HepG2 (cell line): Measurements from ENCODE around the gene TMEM116. TPM values are rescaled to one million over a fixed set of nuclear protein-coding genes. Genes with fewer than 3 reads are reported as not detected.

ENCODE experiments used
- DNMT1 ChIP-seq: sonication (generic); formaldehyde crosslinking; IDR thresholded peaks from 2 replicates; pipeline ENCODE4 v1.5.1; 2020; ENCODE audit warnings: mild to moderate bottlenecking, missing genetic modification reagents
- ETV6 ChIP-seq: sonication (generic); formaldehyde crosslinking; conservative IDR thresholded peaks from 2 replicates; pipeline ENCODE4 v1.4.0; 2020; ENCODE audit warnings: missing genetic modification reagents
- EZH2 ChIP-seq: conservative IDR thresholded peaks from 2 replicates; pipeline ENCODE4 v1.6.1; 2012; ENCODE audit warnings: mild to moderate bottlenecking, low read depth, low read length, moderate library complexity
- HMGA1 ChIP-seq: sonication (generic); formaldehyde crosslinking; conservative IDR thresholded peaks from 2 replicates; pipeline ENCODE4 v1.4.0; 2020; ENCODE audit warnings: missing genetic modification reagents
- ISX ChIP-seq: sonication (generic); formaldehyde crosslinking; conservative IDR thresholded peaks from 2 replicates; pipeline ENCODE4 v1.5.0; 2020; ENCODE audit warnings: missing genetic modification reagents
- MATR3 ChIP-seq: sonication (generic); formaldehyde crosslinking; IDR thresholded peaks from 2 replicates; pipeline ENCODE4 v1.4.0; 2020; ENCODE audit warnings: missing genetic modification reagents
- MYC ChIP-seq: sonication (generic); formaldehyde crosslinking; IDR thresholded peaks from 2 replicates; pipeline ENCODE4 v1.9.0; 2021; ENCODE audit warnings: missing genetic modification reagents, borderline replicate concordance
- PAX8 ChIP-seq: sonication (generic); formaldehyde crosslinking; IDR thresholded peaks from 2 replicates; pipeline ENCODE4 v1.8.0; 2022; ENCODE audit warnings: mild to moderate bottlenecking, missing genetic modification reagents, borderline replicate concordance
- PHF20 ChIP-seq: sonication (generic); formaldehyde crosslinking; IDR thresholded peaks from 2 replicates; pipeline ENCODE4 v1.5.0; 2020; ENCODE audit warnings: mild to moderate bottlenecking, missing genetic modification reagents
- REPIN1 ChIP-seq: sonication (generic); formaldehyde crosslinking; IDR thresholded peaks from 2 replicates; pipeline ENCODE4 v1.8.0; 2022; ENCODE audit warnings: missing genetic modification reagents, low read depth, mild to moderate bottlenecking, borderline replicate concordance
- YY1 ChIP-seq: IDR thresholded peaks from 2 replicates; pipeline ENCODE4 v1.6.1; 2011; ENCODE audit warnings: low read length, low read depth, moderate library complexity, mild to moderate bottlenecking; ENCODE audit not compliant: insufficient read depth, insufficient replicate concordance
- ZNF7 ChIP-seq: IDR thresholded peaks from 2 replicates; pipeline ENCODE4 v1.6.1; 2016; ENCODE audit warnings: missing biosample characterization, missing genetic modification reagents
- ZNF839 ChIP-seq: sonication (generic); formaldehyde crosslinking; IDR thresholded peaks from 2 replicates; pipeline ENCODE4 v1.4.0; 2020; ENCODE audit warnings: missing genetic modification reagents, mild to moderate bottlenecking, borderline replicate concordance
- polyA plus RNA-seq, 8 experiments: library from polyadenylated mRNA; depleted of rRNA in 3 of 8; stranded (reverse) in 7 of 8; unstranded in 1 of 8; fragments of >200 nt; fragmentation: Illumina TruSeq in 4 of 8; extraction: Trizol in 4 of 8; gene quantifications; 2 replicates each; pipeline versions ENCODE4 v1.2.1 to v1.2.3, GENCODE V29; 2011 to 2016; ENCODE audit warnings: low read depth in 4 of 8, missing spikeins in 1 of 8, mixed read lengths in 1 of 8; ENCODE audit not compliant: insufficient read depth in 1 of 8
- total RNA-seq, 5 experiments: library from RNA; depleted of rRNA; stranded (reverse); fragments of >200 nt; fragmentation: Illumina TruSeq; extraction: Trizol; gene quantifications; 2 replicates each; pipeline ENCODE4 v1.2.3, GENCODE V29; 2016; ENCODE audit warnings: low read depth in 1 of 5
- TF ChIP-seq, protein P1 (sequence below): sonication (generic); formaldehyde crosslinking; IDR thresholded peaks from 2 replicates; pipeline ENCODE4 v1.5.0; 2020; ENCODE audit warnings: missing genetic modification reagents, mild to moderate bottlenecking, borderline replicate concordance
- TF ChIP-seq, protein P2 (sequence below): sonication (generic); formaldehyde crosslinking; IDR thresholded peaks from 2 replicates; pipeline ENCODE4 v1.4.0; 2020; ENCODE audit warnings: mild to moderate bottlenecking, missing genetic modification reagents
- TF ChIP-seq, protein P3 (sequence below): sonication (generic); formaldehyde crosslinking; IDR thresholded peaks from 2 replicates; pipeline ENCODE4 v1.8.1; 2022; ENCODE audit warnings: low read depth, mild to moderate bottlenecking, missing genetic modification reagents
- TF ChIP-seq, protein P4 (sequence below): sonication (generic); formaldehyde crosslinking; IDR thresholded peaks from 2 replicates; pipeline ENCODE4 v1.4.0; 2020; ENCODE audit warnings: missing genetic modification reagents
- TF ChIP-seq, protein P5 (sequence below): sonication (generic); formaldehyde crosslinking; IDR thresholded peaks from 2 replicates; pipeline ENCODE4 v1.8.0; 2022; ENCODE audit warnings: missing genetic modification reagents, mild to moderate bottlenecking, inconsistent platforms, borderline replicate concordance

The TMEM116 gene
- total and polyA plus RNA-seq, 2 of the 13 experiments (the other 11 are each of a cell fraction or from before 2014, with no cell fraction given) = 14.0 to 17.8 TPM

DNA sequence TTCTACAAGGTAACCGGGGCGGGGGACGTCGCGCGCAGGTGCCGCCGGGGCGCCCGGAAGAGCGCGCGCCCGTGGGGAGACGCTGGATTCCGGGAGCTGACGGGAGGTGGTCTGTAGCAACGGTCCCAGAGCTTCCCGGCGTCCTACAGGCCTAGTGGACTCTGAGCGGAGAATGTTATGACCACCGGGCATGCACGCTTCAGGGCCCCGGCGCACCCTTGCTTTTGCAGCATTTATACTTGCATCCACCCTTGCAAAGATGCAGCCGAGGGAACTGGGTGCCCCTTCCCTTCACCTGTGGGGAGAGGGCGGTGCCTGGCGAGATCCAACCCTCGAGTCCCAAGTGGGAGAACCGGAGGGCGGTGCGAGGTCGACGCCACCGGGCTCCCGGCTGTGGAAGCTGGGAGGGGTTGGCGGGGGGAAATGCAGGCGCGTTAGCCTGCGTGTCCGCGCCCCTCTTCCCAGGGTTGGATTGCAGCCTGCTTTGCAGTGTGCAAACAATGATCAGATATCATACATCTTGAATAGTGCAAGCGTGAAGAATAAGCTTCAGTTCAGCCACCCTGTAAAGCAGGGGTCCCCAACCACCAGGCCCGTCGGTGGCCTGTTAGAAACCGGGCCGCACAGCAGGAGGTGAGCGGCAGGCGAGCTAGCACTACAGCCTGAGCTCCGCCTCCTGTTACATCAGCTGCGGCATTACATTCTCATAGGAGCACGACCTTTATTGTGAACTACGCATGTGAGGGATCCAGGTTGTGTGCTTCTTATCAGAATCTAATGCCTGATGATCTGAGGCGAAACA is 837 bp upstream of the TMEM116 start (continued):
- no peak for TF ChIP-seq HMGA1 (CRISPR knock-in tag)
- TF ChIP-seq, protein P1, sequence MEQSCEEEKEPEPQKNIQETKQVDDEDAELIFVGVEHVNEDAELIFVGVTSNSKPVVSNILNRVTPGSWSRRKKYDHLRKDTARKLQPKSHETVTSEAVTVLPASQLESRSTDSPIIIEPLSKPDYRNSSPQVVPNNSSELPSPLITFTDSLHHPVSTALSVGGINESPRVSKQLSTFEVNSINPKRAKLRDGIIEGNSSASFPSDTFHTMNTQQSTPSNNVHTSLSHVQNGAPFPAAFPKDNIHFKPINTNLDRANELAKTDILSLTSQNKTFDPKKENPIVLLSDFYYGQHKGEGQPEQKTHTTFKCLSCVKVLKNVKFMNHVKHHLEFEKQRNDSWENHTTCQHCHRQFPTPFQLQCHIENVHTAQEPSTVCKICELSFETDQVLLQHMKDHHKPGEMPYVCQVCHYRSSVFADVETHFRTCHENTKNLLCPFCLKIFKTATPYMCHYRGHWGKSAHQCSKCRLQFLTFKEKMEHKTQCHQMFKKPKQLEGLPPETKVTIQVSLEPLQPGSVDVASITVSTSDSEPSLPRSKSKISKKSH = no peak
- no peak for TF ChIP-seq ZNF839
- no peak for TF ChIP-seq ISX (CRISPR knock-in tag)
- TF ChIP-seq YY1 = no peak
- no peak for TF ChIP-seq PHF20
- TF ChIP-seq, protein P2, sequence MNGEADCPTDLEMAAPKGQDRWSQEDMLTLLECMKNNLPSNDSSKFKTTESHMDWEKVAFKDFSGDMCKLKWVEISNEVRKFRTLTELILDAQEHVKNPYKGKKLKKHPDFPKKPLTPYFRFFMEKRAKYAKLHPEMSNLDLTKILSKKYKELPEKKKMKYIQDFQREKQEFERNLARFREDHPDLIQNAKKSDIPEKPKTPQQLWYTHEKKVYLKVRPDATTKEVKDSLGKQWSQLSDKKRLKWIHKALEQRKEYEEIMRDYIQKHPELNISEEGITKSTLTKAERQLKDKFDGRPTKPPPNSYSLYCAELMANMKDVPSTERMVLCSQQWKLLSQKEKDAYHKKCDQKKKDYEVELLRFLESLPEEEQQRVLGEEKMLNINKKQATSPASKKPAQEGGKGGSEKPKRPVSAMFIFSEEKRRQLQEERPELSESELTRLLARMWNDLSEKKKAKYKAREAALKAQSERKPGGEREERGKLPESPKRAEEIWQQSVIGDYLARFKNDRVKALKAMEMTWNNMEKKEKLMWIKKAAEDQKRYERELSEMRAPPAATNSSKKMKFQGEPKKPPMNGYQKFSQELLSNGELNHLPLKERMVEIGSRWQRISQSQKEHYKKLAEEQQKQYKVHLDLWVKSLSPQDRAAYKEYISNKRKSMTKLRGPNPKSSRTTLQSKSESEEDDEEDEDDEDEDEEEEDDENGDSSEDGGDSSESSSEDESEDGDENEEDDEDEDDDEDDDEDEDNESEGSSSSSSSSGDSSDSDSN (CRISPR knock-in tag) = peak; percentile 54
- TF ChIP-seq, protein P3, sequence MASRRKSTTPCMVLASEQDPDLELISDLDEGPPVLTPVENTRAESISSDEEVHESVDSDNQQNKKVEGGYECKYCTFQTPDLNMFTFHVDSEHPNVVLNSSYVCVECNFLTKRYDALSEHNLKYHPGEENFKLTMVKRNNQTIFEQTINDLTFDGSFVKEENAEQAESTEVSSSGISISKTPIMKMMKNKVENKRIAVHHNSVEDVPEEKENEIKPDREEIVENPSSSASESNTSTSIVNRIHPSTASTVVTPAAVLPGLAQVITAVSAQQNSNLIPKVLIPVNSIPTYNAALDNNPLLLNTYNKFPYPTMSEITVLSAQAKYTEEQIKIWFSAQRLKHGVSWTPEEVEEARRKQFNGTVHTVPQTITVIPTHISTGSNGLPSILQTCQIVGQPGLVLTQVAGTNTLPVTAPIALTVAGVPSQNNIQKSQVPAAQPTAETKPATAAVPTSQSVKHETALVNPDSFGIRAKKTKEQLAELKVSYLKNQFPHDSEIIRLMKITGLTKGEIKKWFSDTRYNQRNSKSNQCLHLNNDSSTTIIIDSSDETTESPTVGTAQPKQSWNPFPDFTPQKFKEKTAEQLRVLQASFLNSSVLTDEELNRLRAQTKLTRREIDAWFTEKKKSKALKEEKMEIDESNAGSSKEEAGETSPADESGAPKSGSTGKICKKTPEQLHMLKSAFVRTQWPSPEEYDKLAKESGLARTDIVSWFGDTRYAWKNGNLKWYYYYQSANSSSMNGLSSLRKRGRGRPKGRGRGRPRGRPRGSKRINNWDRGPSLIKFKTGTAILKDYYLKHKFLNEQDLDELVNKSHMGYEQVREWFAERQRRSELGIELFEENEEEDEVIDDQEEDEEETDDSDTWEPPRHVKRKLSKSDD = 0 out of 2 replicates have a peak, but pooled peaks have one; percentile 27
- TF ChIP-seq DNMT1 (CRISPR knock-in tag) = no peak
- TF ChIP-seq EZH2 = no peak
- TF ChIP-seq, protein P4, sequence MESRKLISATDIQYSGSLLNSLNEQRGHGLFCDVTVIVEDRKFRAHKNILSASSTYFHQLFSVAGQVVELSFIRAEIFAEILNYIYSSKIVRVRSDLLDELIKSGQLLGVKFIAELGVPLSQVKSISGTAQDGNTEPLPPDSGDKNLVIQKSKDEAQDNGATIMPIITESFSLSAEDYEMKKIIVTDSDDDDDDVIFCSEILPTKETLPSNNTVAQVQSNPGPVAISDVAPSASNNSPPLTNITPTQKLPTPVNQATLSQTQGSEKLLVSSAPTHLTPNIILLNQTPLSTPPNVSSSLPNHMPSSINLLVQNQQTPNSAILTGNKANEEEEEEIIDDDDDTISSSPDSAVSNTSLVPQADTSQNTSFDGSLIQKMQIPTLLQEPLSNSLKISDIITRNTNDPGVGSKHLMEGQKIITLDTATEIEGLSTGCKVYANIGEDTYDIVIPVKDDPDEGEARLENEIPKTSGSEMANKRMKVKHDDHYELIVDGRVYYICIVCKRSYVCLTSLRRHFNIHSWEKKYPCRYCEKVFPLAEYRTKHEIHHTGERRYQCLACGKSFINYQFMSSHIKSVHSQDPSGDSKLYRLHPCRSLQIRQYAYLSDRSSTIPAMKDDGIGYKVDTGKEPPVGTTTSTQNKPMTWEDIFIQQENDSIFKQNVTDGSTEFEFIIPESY (CRISPR knock-in tag) = no peak
- TF ChIP-seq ETV6 (CRISPR knock-in tag) = peak; percentile 75; the same call in 1 of the 2 replicates
- TF ChIP-seq, protein P5, sequence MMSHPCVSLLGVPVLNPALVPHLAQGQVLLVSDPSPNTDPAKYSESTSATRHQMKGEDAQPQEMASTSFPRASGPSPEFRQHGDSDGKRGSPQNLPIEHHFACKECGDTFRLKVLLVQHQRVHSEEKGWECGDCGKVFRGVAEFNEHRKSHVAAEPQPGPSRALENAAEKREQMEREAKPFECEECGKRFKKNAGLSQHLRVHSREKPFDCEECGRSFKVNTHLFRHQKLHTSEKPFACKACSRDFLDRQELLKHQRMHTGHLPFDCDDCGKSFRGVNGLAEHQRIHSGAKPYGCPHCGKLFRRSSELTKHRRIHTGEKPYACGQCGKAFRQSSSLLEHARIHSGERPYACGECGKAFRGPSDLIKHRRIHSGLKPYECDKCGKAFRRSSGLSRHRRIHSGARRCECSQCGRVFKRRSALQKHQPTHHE (CRISPR knock-in tag) = no peak
- 0 out of 2 replicates have a peak, but pooled peaks have one; percentile 7 for TF ChIP-seq ZNF7 (CRISPR knock-in tag)
- TF ChIP-seq PAX8 = peak; percentile 78; the same call in 1 of the 2 replicates
- TF ChIP-seq REPIN1 = 0 out of 2 replicates have a peak, but pooled peaks have one; percentile 50
- TF ChIP-seq MYC (CRISPR knock-in tag) = peak; percentile 43; the same call in 1 of the 2 replicates
- no peak for TF ChIP-seq MATR3 (CRISPR knock-in tag)
